H1 (cell line): ENCODE results near the gene TMX2. TPM values are rescaled to one million over a fixed set of nuclear protein-coding genes. Genes with fewer than 3 reads are reported as not detected.

Source experiments
- RAD21 ChIP-seq, 2 experiments: IDR thresholded peaks in 1 of 2; conservative IDR thresholded peaks in 1 of 2; 2 replicates each; pipeline ENCODE4 v1.6.1; 2011; ENCODE audit warnings: low read depth in 2 of 2, low read length in 2 of 2, improper control_type of control experiment in 1 of 2, inconsistent platforms in 1 of 2, mild to moderate bottlenecking in 1 of 2, moderate library complexity in 1 of 2
- polyA plus RNA-seq, 7 experiments: library from polyadenylated mRNA; depleted of rRNA in 3 of 7; stranded (reverse) in 5 of 7; unstranded in 2 of 7; fragments of >200 nt in 5 of 7; fragments of 200-250 nt in 2 of 7; gene quantifications; 1 replicate in 5 of 7; 2 replicates in 1 of 7; 4 replicates in 1 of 7; pipeline versions ENCODE4 v1.2.1 to v1.2.3, GENCODE V29; 2011 to 2013; ENCODE audit warnings: missing spikeins in 2 of 7, mixed read lengths in 2 of 7
- total RNA-seq: library from RNA; stranded (reverse); fragmentation: NEBNext Ultra II Directional; extraction: Animal tissue kit (Norgen Biotek cat#: 25700); gene quantifications from 2 replicates; pipeline ENCODE4 v1.2.1, GENCODE V29; 2021

Gene TMX2
- total and polyA plus RNA-seq, 2 of the 8 experiments (the other 6 are each of a cell fraction or from before 2014, with no cell fraction given), result 70.4 to 100.0 TPM

DNA sequence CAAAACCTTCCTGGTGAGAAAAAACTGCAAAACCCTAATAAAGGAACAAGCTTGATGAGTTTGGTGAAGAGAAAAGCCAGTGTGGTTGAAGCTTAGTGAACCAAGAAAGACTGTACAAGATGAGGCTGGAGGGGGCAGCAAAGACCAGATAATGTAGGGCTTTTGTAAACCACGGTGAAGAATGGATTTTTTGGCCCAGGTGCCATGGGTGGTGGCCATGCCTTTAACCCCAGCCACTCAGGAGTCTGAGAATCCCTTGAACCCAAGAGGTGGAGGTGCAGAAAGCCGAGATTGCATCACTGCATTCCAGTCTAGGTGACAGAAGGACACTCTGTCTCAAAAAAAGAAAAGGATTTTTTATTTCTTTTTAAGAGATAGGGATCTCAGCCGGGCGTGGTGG is 49.5 kb upstream of the TMX2 start (continued):
- peak; percentile 41 to 66 for TF ChIP-seq RAD21 (IDR thresholded peaks at IDR 0.05 in 1 of 2, conservative IDR thresholded peaks at IDR 0.05 in 1 of 2; ENCODE audit: low read depth in 2 of 2, low read length in 2 of 2)
